HG03175 (cell line): Measurements from ENCODE around the gene TMEM269.

Source experiments
- ATAC-seq: cut with Tn5 transposase; IDR thresholded peaks from one replicate; pipeline ENCODE4 v1.9.1; 2021; ENCODE audit warnings: mild to moderate bottlenecking, moderate library complexity; ENCODE audit not compliant: unreplicated experiment

Gene TMEM269

GRCh38 chr1:42846257-42847110, 61.7 kb downstream of the TMEM269 start, which contains the start of gene ZNF691:
Gene ZNF691, plus strand, starts transcription at chr1:42846613. Its CDS starts 3,046 bp downstream, at chr1:42849659.
- peak; percentile 93 for ATAC-seq

DNA sequence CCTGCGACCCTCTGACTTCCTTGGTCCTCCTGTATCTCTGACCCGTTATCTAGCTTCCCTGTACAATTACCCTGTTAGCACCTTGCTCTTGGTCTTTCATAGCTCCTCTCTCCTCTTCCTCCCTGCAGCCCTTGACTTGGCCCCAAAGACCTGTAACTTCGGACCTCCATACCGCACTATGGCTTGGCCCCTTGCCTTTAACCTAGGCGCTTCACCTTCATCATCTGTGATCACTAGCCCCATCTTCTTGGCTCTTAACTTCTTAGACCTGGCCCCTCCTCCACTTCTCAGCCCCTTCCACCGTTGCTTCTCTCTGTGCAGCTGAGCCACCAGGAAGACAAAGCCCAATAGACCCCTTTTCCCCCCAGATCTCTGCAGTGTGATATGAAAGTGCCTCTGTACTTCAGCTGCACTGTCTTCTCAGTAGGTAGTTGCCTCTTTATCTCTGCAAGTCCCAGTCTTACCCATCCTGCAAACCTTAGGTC, 62.4 kb downstream of the TMEM269 start:
- no peak for ATAC-seq

DNA sequence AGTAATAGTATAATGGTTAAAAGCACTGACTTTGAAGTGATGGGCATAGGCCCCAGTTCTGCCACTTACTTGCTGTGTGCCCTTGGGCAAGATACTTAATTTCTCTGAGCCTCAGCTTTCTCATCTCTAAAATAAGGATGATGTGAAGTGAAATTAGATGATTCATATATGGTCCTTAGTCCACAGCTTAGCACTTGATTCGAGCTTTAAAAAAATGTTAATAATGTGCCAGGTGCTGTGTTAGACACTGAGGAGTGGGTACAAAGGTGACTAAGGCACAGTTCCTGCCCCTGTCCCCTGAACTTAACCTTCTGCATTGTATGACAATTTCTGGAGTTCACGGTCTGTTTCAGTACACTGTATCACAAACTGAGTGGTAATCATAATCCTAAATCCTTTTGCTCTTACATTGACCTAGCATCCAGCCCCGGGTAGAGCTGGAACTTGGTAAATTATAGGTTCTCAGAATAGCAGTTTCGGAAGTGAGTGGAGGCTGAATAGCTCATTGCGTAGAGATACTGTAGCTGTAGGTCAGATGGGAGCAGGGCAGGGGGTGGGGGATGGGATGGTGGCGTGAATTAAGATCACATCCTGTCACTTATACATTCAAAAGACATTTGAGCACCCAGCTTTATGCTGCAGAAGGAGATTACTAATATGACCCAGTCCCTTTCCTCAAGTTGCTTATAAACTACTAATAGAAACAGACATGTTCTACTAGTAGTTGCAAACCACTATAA, 63.1 kb downstream of the TMEM269 start:
- no peak for ATAC-seq

DNA sequence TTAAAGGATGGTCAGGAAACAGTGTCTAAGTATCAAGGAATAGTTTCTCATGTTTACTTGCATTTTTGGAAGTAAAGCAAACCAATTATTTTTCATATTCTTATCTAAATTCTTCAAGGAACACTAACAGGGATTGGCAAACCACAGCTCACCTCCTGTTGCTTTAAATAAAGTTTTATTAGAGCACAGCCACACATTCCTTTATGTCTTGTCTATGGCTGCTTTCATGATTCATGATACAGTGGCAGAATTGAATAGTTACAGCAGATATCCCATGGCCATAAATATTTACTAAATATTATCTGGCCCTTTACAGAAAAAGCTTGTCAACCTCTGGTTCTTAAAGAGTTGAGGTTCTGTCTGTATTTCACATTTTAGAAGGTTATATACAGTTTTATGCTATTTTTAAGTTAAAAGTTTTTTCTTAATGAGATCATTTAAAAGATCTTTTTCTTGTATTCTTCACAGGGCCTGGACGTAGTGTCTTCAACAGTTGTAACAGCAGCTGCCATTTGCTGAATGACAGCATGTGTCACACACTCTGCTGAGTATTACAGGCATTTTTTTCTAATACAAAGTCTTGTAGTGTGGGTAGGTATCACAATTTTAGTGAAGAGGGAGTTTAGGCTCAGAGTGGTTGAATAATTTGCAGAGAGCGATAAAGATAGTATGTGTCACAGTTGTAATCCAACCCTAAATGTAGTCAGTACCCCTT, 64.2 kb downstream of the TMEM269 start:
- no peak for ATAC-seq

DNA sequence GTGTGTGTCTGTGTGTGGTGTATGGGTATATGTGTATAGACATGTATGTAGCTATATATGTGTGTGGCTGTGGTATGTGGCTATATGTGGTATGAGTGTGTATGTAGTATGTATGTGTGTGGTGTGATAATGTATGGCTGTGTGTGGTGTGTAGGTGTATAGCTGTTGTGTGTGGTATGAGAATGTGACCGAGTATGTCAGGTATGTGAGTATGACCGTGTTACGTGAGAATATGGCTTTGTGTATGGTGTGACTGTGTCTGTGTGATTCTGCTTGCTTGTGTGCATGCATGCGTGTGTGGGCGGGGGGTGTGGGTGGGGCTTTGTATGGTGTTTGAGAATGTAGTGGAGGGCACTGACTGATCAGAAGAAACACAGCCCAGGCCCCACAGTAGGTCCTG, 65.2 kb downstream of the TMEM269 start:
- ATAC-seq: no peak
